Endometrium (tissue), 2 donors: Measurements from ENCODE around the gene C1orf21.

Experiments used
- FAIRE-seq: peaks from 2 replicates; lab custom pipeline; 2012; peaks lifted over from hg19 to GRCh38; lab: Jason Lieb, UNC
- donor health status: control.
- donor health status: control.

C1orf21 gene

GRCh38 chr1:184416481-184416880 lies 29.7 kb downstream of the C1orf21 start:
- FAIRE-seq, result no peak

DNA sequence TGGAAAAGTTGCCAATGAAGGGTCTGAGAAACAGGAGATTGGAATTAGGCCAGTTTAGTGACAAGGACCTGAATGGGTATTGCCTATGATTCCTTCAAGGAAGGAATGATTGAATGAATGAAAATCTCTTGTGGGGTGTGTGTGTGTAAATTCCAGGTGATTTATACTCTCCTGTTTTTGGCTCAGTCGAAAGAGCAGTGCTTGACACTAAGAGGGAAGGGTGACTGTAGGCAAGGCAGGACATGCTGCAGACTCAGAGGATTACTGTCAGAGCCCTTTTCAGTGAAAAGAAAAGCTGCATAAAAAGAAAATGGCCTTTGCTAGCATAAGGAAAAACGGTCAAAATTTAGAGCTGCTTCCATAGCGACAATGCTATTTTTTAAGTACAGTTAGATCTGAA lies 30.1 kb downstream of the C1orf21 start:
- no peak for FAIRE-seq

- FAIRE-seq, result no peak
These were observed 31.1 kb downstream of the C1orf21 start for GRCh38 chr1:184417916-184418315.

GRCh38 chr1:184418652-184419349 lies 32.0 kb downstream of the C1orf21 start:
- no peak for FAIRE-seq

DNA sequence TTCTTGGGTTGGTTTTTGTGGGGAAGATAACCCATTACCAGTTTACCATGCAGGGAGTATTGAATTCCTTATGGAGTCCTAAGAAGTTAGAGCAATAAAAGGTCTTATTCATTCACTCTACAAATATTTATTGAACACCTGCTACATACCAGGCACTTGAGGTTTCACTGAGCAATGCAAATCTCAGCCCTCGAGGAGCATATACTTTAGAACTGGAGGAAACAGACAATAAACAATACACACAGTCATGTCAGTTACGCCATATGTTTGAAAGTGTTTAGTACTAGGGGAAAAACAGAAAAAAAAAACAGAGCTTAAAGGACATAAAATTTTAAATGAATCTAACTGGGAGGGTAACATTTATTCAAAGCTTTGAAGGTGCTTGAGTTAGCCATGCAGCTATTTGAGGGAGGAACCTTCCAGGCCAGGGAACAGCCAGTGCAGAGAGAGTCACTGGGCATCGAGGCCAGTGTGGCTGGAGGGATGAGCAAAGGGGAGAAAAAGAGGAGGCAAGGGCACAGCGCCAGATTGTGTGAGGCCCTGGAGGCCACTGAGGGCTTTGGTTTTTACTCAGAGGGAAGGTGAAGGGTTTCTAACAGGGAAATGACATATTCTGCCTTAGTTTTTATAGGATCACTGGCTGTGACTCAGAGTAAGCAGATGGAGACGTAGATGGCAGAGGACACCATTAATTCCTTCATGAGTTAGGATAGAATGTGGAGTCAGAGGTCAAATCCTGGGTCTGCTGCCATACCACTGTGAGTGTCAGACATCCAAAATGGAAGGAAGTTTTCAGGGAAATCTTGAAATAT lies 32.7 kb downstream of the C1orf21 start:
- no peak for FAIRE-seq

GRCh38 chr1:184422490-184423233 lies 35.8 kb downstream of the C1orf21 start:
- FAIRE-seq, result no peak

DNA sequence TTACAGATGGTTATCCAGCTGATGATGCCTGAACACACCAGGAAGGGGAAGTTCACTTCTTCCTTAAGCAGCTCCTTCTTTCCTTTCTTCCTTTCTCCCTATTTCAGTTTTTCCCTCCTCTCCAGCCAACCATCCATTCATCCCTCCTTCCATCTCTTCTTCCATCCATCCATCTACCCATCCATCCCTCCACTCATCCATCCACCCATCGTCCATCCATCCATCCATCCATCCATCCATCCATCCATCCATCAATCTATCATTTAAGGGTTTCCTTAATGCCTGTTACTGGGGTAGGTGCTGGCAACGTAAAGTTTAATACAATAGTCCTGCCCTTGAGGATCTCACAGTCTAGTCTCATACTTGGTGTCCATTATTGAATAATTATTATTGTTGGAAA lies 36.8 kb downstream of the C1orf21 start:
- FAIRE-seq, result no peak

DNA sequence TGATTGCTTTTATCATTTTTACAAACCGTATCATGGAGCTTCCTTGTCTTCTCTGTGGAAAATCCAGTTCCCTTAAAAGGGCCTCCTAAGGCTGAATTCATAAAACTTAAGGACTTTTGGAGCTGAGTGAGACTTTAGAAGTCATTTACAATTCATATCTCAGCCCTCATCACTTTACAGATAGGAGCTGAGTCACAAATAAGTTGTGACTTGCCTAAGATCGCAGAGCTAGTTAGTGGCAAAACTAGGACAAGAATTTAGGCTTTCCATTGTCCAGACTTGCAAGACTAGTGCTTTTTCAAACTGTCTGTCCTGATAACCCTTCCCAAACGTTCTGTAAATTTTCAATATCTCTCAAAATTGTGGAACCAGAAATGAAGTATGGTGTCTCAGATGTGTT lies 37.3 kb downstream of the C1orf21 start:
- no peak for FAIRE-seq

GRCh38 chr1:184424945-184425344 lies 38.1 kb downstream of the C1orf21 start:
- FAIRE-seq, result no peak

GRCh38 chr1:184425449-184426277 lies 38.8 kb downstream of the C1orf21 start:
- FAIRE-seq, result no peak

DNA sequence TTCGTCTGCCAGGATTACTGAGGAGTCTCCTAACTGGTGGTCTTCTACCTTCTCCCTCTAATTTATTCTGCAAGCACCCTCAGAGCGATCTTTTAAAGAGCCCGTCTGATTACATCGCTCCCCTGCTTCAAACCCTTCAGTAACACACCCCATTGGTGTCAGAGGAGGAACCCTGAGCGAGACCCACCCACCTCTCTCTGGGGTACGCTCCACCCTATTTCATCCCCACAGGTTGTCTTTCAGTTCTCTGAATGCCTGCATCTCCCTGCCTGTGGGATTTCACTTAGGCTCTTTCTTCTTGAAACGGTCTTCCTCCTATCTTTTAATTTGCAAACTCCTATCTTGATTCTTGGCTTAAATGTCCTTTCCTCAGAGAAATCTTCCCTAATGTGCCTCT lies 39.4 kb downstream of the C1orf21 start:
- no peak for FAIRE-seq

- FAIRE-seq, result no peak
These were observed 40.9 kb downstream of the C1orf21 start for GRCh38 chr1:184427722-184428121.

DNA sequence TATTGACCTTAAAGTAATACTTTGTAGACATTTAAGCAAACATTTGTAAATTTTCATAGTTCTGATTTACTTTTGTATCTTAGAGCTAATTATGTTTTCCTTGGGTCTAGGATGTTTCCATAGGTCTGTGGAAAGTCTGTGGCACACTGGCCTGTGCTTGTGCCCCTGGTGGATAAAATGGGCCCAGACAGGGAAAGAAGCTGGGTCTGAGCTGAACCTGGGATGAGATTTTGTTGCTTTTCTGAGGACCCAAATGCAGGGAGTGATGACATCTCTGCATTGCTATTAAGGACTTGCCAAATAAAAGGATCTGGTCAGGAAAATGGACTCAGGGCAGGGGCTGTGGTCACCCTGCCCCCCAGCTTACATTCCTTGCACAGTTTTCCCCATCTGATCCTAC lies 41.8 kb downstream of the C1orf21 start:
- FAIRE-seq, result no peak

- no peak for FAIRE-seq
These were observed 42.5 kb downstream of the C1orf21 start for GRCh38 chr1:184429335-184429734.

DNA sequence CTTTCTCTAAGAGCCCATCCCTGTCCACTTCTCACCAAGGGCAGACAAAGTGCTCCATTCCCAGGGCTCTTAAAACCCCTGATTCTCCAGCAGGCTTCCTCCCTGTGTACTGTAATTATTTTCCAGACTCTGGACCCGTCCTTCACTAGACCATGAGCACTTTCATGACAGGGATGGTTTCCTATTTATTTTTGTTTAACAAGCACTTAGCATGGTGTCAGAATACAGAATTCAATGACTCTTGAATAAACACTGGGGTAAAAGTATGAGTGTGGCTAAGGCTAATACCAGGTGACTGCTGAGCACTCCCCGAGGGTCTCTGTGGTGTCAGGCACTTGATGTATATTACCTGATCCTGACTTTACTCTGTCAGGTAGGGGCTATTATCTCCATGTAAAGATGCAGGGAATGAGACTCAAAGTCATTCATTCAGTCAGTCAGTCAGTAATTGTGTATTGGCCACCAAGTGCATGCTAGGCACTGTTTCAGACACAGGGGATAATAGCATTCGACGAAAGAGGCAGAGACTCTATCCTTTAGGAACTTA lies 47.2 kb downstream of the C1orf21 start:
- no peak for FAIRE-seq

GRCh38 chr1:184437291-184437690 lies 50.5 kb downstream of the C1orf21 start:
- no peak for FAIRE-seq

GRCh38 chr1:184438363-184438762 lies 51.5 kb downstream of the C1orf21 start:
- no peak for FAIRE-seq

- FAIRE-seq, result no peak
These were observed 55.4 kb downstream of the C1orf21 start for GRCh38 chr1:184442260-184442659.

- FAIRE-seq, result no peak
These were observed 56.4 kb downstream of the C1orf21 start for GRCh38 chr1:184443201-184443600.

- FAIRE-seq, result no peak
These were observed 56.8 kb downstream of the C1orf21 start for GRCh38 chr1:184443624-184444023.

- FAIRE-seq, result no peak
These were observed 59.2 kb downstream of the C1orf21 start for GRCh38 chr1:184445997-184446396.
